ENCODE measurements around the gene GXYLT2.
"Not testable (repeated sequence)": the region's sequence is repeated elsewhere in the genome, so short reads cannot be mapped to it uniquely, and the experiment has no call there.

GXYLT2 gene

DNA sequence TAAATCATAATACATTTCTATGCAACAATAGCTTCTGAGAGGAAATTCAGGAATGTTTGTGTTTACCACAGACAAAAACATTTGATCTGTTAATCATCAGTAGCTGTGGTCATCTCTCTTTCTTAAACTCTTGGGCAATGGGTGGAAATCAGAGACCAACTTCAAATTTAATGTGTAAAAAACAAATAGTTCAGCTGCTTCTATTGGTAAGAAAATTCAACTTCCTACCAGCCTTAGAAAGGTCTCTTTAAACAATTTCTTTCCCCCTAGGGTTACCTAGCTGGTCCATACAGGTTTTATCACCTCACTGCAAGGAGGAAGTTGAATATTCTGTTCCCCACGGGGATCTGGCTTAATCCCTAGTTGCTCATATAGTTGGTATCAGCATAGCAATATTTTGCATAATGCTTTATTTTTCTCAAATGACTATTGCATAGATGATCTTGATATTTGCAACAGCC, 88.5 kb downstream of the GXYLT2 start:
- no peak for DNase-seq

- peak; percentile 61 for DNase-seq
Measured at GRCh38 chr3:72977060-72977808, 89.4 kb downstream of the GXYLT2 start.

DNA sequence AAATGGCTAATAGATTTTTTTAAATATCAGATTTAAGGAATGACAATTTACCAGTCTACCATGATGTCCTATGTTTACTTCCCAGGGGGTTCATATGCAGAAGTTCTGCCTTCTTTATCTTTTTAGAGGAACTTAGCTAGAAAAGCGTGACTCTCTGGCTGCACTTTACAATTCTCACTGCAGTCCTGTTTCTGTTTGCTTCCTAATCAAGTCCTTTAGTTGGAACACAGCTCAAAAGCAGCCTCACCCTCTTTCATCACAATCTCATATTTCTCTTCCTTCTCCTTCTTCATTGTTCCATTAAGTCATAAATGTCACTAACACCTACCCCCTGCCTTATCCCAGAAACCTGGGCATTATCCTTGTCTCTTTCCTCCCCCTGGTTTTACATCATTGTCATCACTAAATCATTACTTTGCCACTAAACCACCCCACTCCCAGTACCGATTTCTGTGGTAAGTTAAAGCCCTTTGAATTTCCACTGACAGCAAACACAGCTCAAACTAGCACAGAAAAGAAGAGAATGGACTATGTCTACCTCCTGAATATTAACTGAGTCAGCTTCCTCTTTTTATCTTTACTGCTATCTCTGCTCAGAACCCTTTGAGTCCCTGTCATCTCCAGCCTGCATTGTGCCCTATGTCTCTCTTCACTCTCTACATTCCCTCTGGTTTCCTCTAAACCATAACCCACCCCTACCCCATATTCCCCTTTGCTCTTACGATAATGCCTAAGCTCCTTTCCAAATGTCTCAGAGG, 94.9 kb downstream of the GXYLT2 start:
- peak; percentile 38 for DNase-seq

DNA sequence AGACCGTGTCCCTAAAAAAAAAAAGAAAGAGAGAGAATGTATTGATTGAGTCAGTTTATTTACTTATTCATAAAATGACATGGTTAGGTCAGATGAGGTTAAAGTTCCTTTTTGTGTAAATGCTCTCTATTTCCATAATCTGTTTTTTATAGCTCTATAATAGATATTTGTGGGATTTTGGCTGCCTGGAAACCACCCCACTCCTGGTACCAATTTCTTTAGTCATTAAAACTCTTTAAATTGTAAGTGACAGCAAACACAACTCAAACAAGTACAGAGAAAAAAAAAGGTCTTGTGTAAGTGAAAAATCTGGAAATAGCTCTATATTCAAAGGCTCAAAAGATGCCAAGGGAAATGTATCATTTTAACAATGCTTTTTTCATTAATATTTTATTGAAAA, 97.7 kb downstream of the GXYLT2 start:
- no peak for DNase-seq

DNA sequence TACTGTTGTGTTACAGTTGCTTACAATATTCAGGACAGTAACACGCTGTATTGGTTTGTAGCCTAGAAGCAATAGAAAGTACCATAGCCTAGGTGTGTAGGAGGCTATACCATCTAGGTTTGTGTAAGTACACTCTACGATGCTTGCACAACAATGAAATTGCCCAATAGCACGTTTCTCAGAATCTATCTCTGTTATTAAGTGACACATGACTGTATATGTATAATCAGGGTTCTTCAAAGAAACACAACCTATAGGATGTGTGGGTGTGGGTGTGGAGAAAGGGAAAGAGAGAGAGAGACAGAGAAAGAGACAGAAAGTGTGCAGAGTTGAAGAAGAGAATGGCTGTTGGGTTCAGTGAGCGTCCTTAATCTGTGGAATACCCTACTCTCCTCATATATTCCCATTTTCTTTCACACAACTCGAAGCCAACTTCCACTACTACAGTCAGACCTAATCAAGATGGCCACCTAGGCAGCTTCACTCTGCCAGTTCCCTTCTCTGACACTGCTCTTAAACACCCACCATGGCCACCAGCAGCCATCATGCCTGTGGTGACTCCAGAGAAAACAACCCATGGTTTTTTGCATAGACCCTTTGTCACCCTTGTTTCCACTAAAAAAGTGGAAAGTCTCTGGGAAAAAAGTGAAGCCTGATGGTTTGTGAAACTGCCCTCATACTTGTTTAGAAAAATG, 103.0 kb downstream of the GXYLT2 start:
- DNase-seq = peak; percentile 40

GRCh38 chr3:72991522-72991921, 103.7 kb downstream of the GXYLT2 start:
- no peak for DNase-seq

- DNase-seq = no peak
Measured at GRCh38 chr3:72993391-72993790, 105.5 kb downstream of the GXYLT2 start.

DNA sequence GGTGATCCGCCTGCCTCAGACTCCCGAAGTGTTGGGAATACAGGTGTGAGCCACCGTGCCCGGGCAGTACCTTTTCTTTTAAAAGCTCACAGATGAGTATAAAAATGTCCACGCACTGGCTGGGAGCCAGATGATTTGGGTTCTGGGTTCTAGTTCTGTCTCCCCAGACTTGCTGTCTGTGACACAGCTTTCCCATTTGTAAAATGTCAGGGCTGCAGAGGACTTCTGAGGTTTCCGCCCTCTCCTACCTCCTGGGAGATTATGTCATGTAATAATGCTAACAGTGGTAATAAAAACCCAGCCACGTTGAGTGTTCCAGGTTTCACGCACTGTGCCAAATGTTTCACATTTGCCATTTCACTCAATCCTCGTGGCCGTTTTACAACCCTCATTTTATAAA, 107.5 kb downstream of the GXYLT2 start:
- DNase-seq = no peak

GRCh38 chr3:72996121-72996472, 108.3 kb downstream of the GXYLT2 start:
- DNase-seq = no peak

DNA sequence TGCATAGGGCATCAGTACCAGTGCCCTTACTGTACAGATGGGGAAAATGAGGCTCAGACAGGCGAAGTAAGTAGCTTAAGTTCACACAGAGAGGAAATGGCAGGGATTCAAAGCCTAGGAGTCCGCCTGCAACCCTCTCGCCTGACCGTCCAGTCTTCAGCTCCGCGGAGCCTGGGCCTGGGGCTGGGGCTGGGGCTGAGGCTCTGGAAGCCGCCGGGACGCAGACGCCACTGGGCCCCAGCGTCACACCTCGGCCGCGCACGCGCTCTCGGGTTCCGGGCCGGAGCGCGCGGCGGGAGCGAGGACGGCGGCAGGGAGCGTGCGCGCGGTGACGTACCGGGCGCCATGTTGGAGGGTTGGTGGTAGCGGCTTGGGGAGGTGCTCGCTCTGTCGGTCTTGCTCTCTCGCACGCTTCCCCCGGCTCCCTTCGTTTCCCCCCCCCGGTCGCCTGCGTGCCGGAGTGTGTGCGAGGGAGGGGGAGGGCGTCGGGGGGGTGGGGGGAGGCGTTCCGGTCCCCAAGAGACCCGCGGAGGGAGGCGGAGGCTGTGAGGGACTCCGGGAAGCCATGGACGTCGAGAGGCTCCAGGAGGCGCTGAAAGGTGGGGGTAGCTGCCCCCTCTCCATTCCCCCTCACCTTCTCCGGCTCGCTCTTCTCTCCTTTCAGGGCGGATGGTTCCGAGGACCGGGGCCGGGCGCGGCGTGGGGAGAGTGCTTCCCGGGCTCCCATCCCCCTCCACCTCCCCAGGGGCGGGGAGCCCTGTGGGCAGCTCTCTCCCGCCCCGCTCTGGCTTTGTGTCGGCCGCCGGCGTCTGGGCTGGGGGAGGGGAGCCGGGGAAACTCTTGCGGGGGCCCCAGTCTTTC, 108.9 kb downstream of the GXYLT2 start, which contains the start of gene PPP4R2:
Gene PPP4R2, plus strand, starts transcription at position 339 of the 861 bp plus-strand sequence. Its CDS starts 227 bp downstream, at position 566.
- DNase-seq = peak; percentile 95

- DNase-seq = peak; percentile 89
Measured at GRCh38 chr3:72997421-72997961, 109.6 kb downstream of the GXYLT2 start.

DNA sequence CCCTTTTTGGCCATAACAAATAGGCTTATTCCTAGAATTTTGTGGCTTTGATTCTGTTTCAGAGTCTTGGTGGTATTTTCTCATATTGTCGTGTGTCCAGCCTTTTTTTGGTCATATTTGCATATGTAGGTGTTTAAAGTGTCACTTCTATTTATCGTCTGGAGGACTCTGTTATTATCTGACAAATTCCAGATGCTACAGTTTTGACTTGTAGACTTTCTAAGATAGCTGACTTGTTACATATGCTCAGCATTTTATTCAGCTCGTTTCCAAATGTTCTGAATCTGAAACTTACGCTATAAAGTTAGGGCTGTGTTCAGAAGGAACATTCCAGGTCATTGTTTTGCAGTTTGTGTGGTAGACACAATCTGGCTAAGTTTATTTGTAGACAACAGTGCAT, 110.6 kb downstream of the GXYLT2 start:
- no peak for DNase-seq

DNA sequence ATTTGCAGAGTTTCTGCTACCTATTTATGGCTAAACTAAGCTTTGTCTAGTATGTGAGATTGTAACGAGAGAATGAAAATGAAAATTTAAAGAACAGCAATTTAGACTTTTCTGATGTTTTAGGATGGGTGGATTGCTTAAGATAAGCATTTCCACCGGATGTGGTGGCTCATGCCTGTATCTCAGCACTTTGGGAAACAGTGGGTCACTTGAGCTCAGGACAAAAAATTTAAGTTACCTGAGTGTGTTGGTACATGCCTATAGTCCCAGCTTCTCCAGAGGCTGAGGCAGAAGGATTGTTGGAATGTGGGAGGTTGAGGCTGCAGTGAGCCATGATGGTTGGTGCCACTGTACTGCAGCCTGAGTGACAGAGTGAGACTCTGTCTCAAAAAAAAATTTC, 112.1 kb downstream of the GXYLT2 start:
- DNase-seq = peak; percentile 35

DNA sequence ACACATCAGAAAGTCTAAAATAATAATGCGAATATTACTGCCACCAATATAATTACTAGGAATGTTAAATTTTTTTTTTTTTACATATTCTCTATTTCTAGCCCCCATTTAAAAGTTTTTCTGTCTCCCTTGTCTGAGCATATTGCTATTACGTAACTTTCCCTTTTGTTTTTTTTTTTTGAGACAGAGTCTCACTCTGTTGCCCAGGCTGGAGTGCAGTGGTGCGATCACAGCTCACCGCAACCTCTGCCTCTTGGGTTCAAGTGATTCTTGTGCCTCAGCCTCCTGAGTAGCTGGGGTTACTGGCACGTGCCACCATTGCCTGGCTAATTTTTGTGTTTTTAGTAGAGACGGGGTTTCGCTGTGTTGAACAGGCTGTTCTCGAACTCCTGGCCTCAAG, 115.2 kb downstream of the GXYLT2 start:
- DNase-seq = not testable (repeated sequence)

DNA sequence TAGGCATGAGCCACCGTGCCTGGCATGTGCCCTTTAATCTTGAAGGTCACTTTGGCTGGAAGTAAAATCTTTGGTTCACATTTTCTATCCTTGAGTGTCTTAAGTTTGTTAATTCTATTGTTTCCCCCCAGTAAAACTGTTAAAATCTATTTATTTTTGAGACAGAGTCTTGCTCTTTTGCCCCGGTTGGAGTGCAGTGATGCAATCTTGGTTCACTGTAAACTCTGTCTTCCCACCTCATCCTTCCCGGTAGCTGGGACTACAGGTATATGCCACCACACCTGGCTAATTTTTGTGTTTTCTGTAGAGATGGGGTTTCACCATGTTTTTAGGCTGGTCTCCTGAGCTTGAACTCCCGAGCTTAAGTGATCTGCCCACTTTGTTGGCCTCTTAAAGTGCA, 116.5 kb downstream of the GXYLT2 start:
- no peak for DNase-seq

- DNase-seq = no peak
Measured at GRCh38 chr3:73007992-73008712, 120.3 kb downstream of the GXYLT2 start.

GRCh38 chr3:73009008-73009407, 121.2 kb downstream of the GXYLT2 start:
- DNase-seq = no peak

- DNase-seq = no peak
Measured at GRCh38 chr3:73009750-73010149, 121.9 kb downstream of the GXYLT2 start.

DNA sequence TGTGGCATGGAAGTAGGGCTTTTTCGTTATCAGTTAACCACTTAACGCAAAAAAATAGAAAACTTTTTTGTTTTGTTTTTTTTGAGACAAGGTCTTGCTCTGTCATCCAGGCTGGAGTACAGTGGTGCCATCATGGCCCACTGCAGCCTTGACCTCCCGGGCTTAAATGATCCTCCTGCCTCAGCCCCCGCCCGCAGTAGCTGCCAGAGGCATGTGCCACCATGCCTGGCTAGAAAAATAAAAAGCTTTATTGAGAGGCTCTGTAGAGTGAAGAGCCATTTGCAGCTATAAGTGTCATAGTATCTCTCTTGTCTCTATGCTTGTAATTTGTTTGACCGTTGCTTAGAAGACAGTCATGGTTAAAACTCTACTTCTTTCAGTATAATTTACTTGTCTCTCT, 122.3 kb downstream of the GXYLT2 start:
- DNase-seq = no peak

GRCh38 chr3:73018298-73018697, 130.5 kb downstream of the GXYLT2 start:
- DNase-seq = no peak

- no peak for DNase-seq
Measured at GRCh38 chr3:73018790-73019441, 131.1 kb downstream of the GXYLT2 start.

Measured in hematopoietic multipotent progenitor cell treated with erythropoietin and hydrocortisone succinate and interleukin-3 and kit ligand, for 4 days (in vitro differentiated cells).